Liver (tissue), 9 donors: Measurements from ENCODE around the gene TNS1. TPM values are rescaled to one million over a fixed set of nuclear protein-coding genes. Genes with fewer than 3 reads are reported as not detected.

Source experiments
- DNase-seq: peaks from one replicate; pipeline ENCODE4 v3.0.0-alpha.2; 2017; ENCODE audit warnings: low spot score
- H3K27ac ChIP-seq, 2 donors: one replicate each; pipeline ENCODE4 v1.7.0; 2013; ENCODE audit warnings: inconsistent platforms in 2 of 2, low read length in 2 of 2, control low read depth in 1 of 2, low read depth in 1 of 2, mild to moderate bottlenecking in 1 of 2
- H3K27me3 ChIP-seq, 4 donors: one replicate each; pipeline versions ENCODE4 v1.6.1 to v1.7.0; 2013; ENCODE audit warnings: low read length in 3 of 4, inconsistent platforms in 1 of 4, mild to moderate bottlenecking in 1 of 4, moderate library complexity in 1 of 4; ENCODE audit not compliant: control insufficient read depth in 4 of 4, insufficient read depth in 4 of 4
- H3K36me3 ChIP-seq, 4 donors: one replicate each; pipeline versions ENCODE4 v1.6.1 to v1.7.0; 2013; ENCODE audit warnings: low read length in 3 of 4, mild to moderate bottlenecking in 3 of 4, low read depth in 1 of 4, moderate library complexity in 1 of 4; ENCODE audit not compliant: control insufficient read depth in 4 of 4, insufficient read depth in 3 of 4
- H3K4me1 ChIP-seq, 4 donors: one replicate each; pipeline versions ENCODE4 v1.6.1 to v1.7.0; 2013; ENCODE audit warnings: low read length in 3 of 4, mild to moderate bottlenecking in 3 of 4, moderate library complexity in 1 of 4; ENCODE audit not compliant: control insufficient read depth in 4 of 4, insufficient read depth in 4 of 4
- H3K4me3 ChIP-seq, 3 donors: one replicate each; pipeline versions ENCODE4 v1.6.1 to v1.7.0; 2013; ENCODE audit warnings: low read length in 3 of 3, control low read depth in 1 of 3, low read depth in 1 of 3, mild to moderate bottlenecking in 1 of 3
- H3K9ac ChIP-seq, 2 donors: one replicate each; pipeline ENCODE4 v1.7.0; 2013; ENCODE audit warnings: low read length in 2 of 2, mild to moderate bottlenecking in 2 of 2, moderate library complexity in 2 of 2, control low read depth in 1 of 2, low read depth in 1 of 2
- H3K9me3 ChIP-seq, 4 donors: one replicate each; pipeline versions ENCODE4 v1.6.1 to v1.7.0; 2013; ENCODE audit warnings: low read length in 3 of 4; ENCODE audit not compliant: control insufficient read depth in 4 of 4
- CTCF ChIP-seq: fragments of 150-350 bp; IDR thresholded peaks from 2 replicates; pipeline ENCODE4 v1.5.1; 2017; ENCODE audit warnings: improper control_type of control experiment, low read depth, low read length; ENCODE audit not compliant: missing input control
- EGR1 ChIP-seq, 2 donors: IDR thresholded peaks; 2 replicates each; pipeline ENCODE4 v1.6.1; 2016 to 2018; ENCODE audit warnings: antibody characterized with exemption in 2 of 2, low read depth in 2 of 2
- FOXA1 ChIP-seq: IDR thresholded peaks from 2 replicates; pipeline ENCODE4 v1.6.1; 2016; ENCODE audit warnings: antibody characterized with exemption
- FOXA2 ChIP-seq: IDR thresholded peaks from 2 replicates; pipeline ENCODE4 v1.6.1; 2016; ENCODE audit warnings: antibody characterized with exemption
- GABPA ChIP-seq, 2 donors: IDR thresholded peaks in 1 of 2; conservative IDR thresholded peaks in 1 of 2; 2 replicates each; pipeline ENCODE4 v1.6.1; 2016; ENCODE audit warnings: antibody characterized with exemption in 2 of 2, mild to moderate bottlenecking in 1 of 2, moderate library complexity in 1 of 2
- HNF4A ChIP-seq, 2 donors: conservative IDR thresholded peaks; 2 replicates each; pipeline ENCODE4 v1.6.1; 2016; ENCODE audit warnings: antibody characterized with exemption in 2 of 2, mild to moderate bottlenecking in 2 of 2
- JUND ChIP-seq, 2 donors: IDR thresholded peaks; 2 replicates each; pipeline ENCODE4 v1.6.1; 2016; ENCODE audit warnings: antibody characterized with exemption in 2 of 2
- NR2F2 ChIP-seq: IDR thresholded peaks from 2 replicates; pipeline ENCODE4 v1.6.1; 2016; ENCODE audit warnings: antibody characterized with exemption
- RAD21 ChIP-seq, 2 donors: IDR thresholded peaks; 2 replicates each; pipeline ENCODE4 v1.6.1; 2016; ENCODE audit warnings: antibody characterized with exemption in 2 of 2, mild to moderate bottlenecking in 2 of 2
- REST ChIP-seq: IDR thresholded peaks from 2 replicates; pipeline ENCODE4 v1.6.1; 2016; ENCODE audit warnings: antibody characterized with exemption, mild to moderate bottlenecking
- YY1 ChIP-seq: IDR thresholded peaks from 2 replicates; pipeline ENCODE4 v1.6.1; 2016; ENCODE audit warnings: antibody characterized with exemption, mild to moderate bottlenecking
- ZBTB33 ChIP-seq: IDR thresholded peaks from 2 replicates; pipeline ENCODE4 v1.6.1; 2016; ENCODE audit warnings: antibody characterized with exemption
- WGBS: extraction: QIAGEN DNeasy Blood & Tissue Kit; methylation state at CpG from one replicate; pipeline ENCODE4 v1.1.7; 2013; 5-methylcytosine and 5-hydroxymethylcytosine counted together
- polyA plus RNA-seq, 2 donors: library from polyadenylated mRNA; stranded (reverse) in 1 of 2; unstranded in 1 of 2; fragments of 200-250 nt in 1 of 2; fragments of >200 nt in 1 of 2; fragmentation: Nextera tagmentation in 1 of 2; extraction: Ambion mirVana in 1 of 2; gene quantifications; one replicate each; pipeline versions ENCODE4 v1.2.1 to v1.2.3, GENCODE V29; 2013 to 2015
- total RNA-seq, 2 donors: library from RNA; depleted of rRNA; stranded (reverse); fragments of >200 nt; gene quantifications; one replicate each; pipeline ENCODE4 v1.2.3, GENCODE V29; 2014
- donor health status: healthy.
- donor health status: healthy.
- donor health status: healthy.
- donor health status: healthy.
- donor health status: healthy.

Gene TNS1
- total and polyA plus RNA-seq, 4 donors = 16.3 to 128 (median 57.3) TPM

GRCh38 chr2:217878915-217879590, 123.7 kb downstream of the TNS1 start:
- Histone ChIP-seq H3K9me3 (no peaks in the 10 kb centered on the region), H3K27me3 (no peaks in the 10 kb centered on the region), H3K4me1 (no peaks in the 10 kb centered on the region), H3K9ac (no peak overlapping the region), H3K36me3 (peaks cover 10 to 91% (median 58%) of the 10 kb centered on the region in 4 donors), H3K4me3 (no peak overlapping the region), H3K27ac (no peak overlapping the region)
- WGBS = 79% methylated on average over 15 of the region's 15 CpGs
- no peak for TF ChIP-seq NR2F2
- DNase-seq = no peak

GRCh38 chr2:217877866-217878265, 124.9 kb downstream of the TNS1 start:
- Histone ChIP-seq H3K4me3 (no peak overlapping the region), H3K9ac (no peak overlapping the region), H3K27ac (no peak overlapping the region), H3K9me3 (no peaks in the 10 kb centered on the region), H3K27me3 (no peaks in the 10 kb centered on the region), H3K36me3 (peaks cover 16 to 95% (median 62%) of the 10 kb centered on the region in 4 donors), H3K4me1 (no peaks in the 10 kb centered on the region)
- 94% methylated on average over 8 of the region's 8 CpGs for WGBS
- DNase-seq = no peak
- TF ChIP-seq NR2F2 = no peak
- TF ChIP-seq RAD21 (IDR thresholded peaks at IDR 0.05) = no peak
- TF ChIP-seq GABPA (IDR thresholded peaks at IDR 0.05 in 1 of 2, conservative IDR thresholded peaks at IDR 0.05 in 1 of 2) = no peak
- TF ChIP-seq FOXA2 = no peak
- no peak for TF ChIP-seq JUND (IDR thresholded peaks at IDR 0.05)
- no peak for TF ChIP-seq ZBTB33
- TF ChIP-seq REST = no peak
- no peak for TF ChIP-seq HNF4A (conservative IDR thresholded peaks at IDR 0.05)
- no peak for TF ChIP-seq FOXA1
- TF ChIP-seq CTCF = no peak
- TF ChIP-seq EGR1 (IDR thresholded peaks at IDR 0.05; ENCODE audit: low read depth in 2 of 2) = no peak
- no peak for TF ChIP-seq YY1
